Fibroblast of the aortic adventitia (primary cell): ENCODE measurements around the gene PYY. TPM values are rescaled to one million over a fixed set of nuclear protein-coding genes. Genes with fewer than 3 reads are reported as not detected.

Experiments used
- DNase-seq: peaks from one replicate; pipeline ENCODE4 v3.0.0-alpha.2; 2010; ENCODE audit warnings: low read depth
- H3K4me3 ChIP-seq: 2 replicates; pipeline ENCODE4 v1.5.1; 2011; ENCODE audit warnings: low read depth, mild to moderate bottlenecking, control low read depth, low read length, moderate library complexity
- total RNA-seq: library from RNA; depleted of rRNA; stranded (reverse); fragments of >200 nt; gene quantifications from 2 replicates; pipeline ENCODE4 v1.2.3, GENCODE V29; 2012; ENCODE audit warnings: low replicate concordance
- TF ChIP-seq, protein P1 (sequence below): IDR thresholded peaks from 2 replicates; pipeline ENCODE4 v1.5.1; 2011; ENCODE audit warnings: mild to moderate bottlenecking, low read length, control low read depth, inconsistent platforms; ENCODE audit not compliant: insufficient read depth

Gene PYY
- total RNA-seq, 1 donor, result not detected

GRCh38 chr17:43986225-43986981, 32.7 kb upstream of the PYY start:
- TF ChIP-seq, protein P1, sequence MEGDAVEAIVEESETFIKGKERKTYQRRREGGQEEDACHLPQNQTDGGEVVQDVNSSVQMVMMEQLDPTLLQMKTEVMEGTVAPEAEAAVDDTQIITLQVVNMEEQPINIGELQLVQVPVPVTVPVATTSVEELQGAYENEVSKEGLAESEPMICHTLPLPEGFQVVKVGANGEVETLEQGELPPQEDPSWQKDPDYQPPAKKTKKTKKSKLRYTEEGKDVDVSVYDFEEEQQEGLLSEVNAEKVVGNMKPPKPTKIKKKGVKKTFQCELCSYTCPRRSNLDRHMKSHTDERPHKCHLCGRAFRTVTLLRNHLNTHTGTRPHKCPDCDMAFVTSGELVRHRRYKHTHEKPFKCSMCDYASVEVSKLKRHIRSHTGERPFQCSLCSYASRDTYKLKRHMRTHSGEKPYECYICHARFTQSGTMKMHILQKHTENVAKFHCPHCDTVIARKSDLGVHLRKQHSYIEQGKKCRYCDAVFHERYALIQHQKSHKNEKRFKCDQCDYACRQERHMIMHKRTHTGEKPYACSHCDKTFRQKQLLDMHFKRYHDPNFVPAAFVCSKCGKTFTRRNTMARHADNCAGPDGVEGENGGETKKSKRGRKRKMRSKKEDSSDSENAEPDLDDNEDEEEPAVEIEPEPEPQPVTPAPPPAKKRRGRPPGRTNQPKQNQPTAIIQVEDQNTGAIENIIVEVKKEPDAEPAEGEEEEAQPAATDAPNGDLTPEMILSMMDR, result no peak
- DNase-seq, result no peak
- no peak overlapping the region for H3K4me3 ChIP-seq

DNA sequence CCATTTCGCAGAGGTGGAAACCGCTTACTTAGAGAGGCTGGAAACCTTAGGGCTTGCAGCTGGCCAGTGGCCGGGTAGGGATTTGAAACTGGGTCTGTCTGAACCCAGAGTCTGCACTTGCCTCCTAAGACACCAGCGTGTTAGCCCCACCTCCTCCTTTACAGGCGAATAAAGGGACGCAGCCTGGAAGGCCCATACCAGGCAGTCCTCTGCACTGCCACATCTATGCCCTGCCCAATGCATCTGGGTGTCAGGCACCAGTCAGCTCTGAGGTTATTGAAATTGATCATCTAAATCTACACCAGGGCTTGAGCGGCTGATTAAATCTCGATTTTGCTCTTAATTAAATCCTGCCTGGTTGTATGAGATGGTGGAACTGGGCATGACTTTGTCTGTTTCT, 30.8 kb upstream of the PYY start:
- H3K4me3 ChIP-seq, result no peak overlapping the region
- DNase-seq, result no peak
- TF ChIP-seq, protein P1, result no peak

DNA sequence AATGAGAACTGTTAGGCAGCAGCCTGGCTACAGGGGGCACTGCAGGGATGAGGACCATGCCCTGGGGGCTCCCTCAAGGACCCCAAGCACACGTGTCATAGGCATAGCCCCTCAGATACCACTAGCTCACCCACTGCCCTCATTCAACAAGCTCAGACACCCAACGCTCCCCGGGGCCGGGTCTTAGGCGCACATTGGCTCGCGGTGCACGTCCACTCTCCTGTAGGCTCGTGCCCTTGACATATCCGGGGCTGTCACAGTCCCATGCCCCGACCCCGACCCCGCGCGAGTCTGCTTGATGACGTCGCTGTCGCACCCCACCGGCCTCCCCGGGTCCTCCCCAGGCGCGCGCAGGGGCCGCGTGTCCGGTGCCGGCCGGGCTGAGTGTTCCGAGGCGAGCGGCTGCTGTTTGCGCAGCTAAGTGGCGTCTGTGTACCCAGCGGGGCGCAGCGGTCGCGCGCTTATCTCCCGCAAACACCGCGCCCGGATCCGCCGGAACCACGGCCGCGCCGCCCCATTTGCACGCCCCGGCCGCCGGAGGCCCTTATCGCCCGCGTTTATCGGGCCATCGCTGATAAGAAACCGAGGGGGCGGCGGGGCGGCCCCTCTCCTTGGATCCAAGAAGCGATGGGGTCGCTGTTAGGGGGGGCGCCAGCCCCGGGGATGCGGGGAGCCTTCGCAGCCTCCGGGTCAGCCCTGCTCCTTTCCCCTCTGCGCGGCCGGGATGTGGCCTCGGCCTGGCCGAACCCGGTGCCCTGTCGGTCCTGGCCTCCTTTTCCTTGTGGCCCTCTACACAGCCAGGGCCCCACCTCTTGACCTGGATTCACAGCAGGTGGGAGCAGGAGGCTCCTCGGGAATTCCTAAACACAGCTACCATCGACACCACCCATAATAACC, 30.0 kb upstream of the PYY start:
- DNase-seq, result no peak
- TF ChIP-seq, protein P1, result no peak
- H3K4me3 ChIP-seq, result peak overlapping the region; percentile 39

DNA sequence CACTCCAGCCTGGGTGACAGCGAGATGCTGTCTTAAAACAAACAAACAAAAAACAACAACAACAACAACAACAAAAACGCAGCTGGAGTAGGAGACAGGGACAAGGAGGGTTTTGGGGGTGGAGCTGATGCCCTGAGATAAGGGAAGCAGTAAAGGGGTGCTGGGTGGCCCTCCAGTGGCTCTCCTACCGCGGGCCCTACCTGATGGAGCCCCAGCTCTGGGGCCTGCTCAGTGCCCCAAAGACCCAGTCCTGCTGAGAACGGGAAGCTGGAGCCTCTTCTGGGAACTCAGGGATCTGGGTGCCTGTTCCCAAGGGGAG, 29.4 kb upstream of the PYY start:
- no peak for DNase-seq
- TF ChIP-seq, protein P1, result no peak
- H3K4me3 ChIP-seq, result no peak overlapping the region

- H3K4me3 ChIP-seq, result no peak overlapping the region
- TF ChIP-seq, protein P1, result no peak
- DNase-seq, result no peak
Observed at GRCh38 chr17:43982171-43982570, 28.4 kb upstream of the PYY start.

DNA sequence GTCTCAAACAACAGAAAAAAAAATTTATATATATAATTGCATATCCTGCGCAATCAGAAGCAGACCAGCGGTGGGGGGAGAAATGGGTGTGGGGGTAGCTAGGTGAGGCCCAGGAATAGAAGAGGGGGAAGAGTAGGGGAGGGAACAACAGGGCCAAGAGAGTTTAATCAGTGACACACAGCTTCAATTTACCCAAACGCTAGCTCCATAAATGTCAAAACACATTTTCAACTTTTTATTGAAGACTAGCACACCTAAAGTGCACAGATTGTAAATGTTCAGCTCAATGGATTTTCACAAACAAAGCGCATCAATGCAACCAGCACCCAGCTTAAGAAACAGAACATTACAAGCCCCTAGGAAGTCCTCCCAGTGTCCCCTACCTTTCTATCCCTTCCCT, 25.9 kb upstream of the PYY start:
- H3K4me3 ChIP-seq, result no peak overlapping the region
- DNase-seq, result no peak
- TF ChIP-seq, protein P1, result no peak
